Ovary (tissue), 3 donors: Measurements from ENCODE around the gene ADGRV1.

Experiments
- EP300 ChIP-seq: sonication (generic); formaldehyde crosslinking; IDR thresholded peaks from one replicate; pipeline ENCODE4 v1.6.1; 2017; ENCODE audit warnings: antibody characterized with exemption
- POLR2A ChIP-seq: fragments of 450-650 bp; IDR thresholded peaks from one replicate; pipeline ENCODE4 v1.6.1; 2017; ENCODE audit warnings: antibody characterized with exemption, mild to moderate bottlenecking, moderate library complexity
- TF ChIP-seq, protein P1 (sequence below), 3 donors: fragments of 450-650 bp in 2 of 3; fragments of 200-600 bp in 1 of 3; IDR thresholded peaks; one replicate each; pipeline versions ENCODE4 v1.5.1 to v1.8.0; 2016 to 2022; ENCODE audit warnings: antibody characterized with exemption in 3 of 3, mild to moderate bottlenecking in 1 of 3
- donor health status: DM: no; HTN: no; CAD: no.

DNA sequence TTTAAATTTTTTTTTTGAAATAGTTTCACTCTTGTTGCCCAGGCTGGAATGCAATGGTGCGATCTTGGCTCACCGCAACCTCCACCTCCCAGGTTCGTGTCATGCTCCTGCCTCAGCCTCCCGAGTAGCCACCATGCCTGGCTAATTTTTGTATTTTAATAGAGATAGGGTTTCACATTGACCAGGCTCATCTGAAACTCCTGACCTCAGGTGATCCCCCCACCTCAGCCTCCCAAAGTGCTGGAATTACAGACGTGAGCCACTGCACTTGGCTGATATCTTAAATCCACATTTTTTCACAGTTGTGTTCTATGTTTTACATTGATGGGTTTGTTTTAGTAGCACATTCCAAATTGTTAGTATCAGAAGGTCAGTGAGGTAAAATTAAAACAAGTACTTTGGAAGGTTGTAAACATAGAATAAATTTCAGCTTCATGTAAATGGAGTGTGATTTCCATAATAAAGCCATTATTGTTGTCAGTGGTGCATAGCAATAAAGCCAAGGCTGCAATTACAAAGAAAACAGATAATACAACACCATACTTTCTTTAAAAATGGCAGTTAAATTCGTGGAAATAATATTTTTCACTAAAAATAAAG is 537.3 kb downstream of the ADGRV1 start:
- TF ChIP-seq, protein P1, sequence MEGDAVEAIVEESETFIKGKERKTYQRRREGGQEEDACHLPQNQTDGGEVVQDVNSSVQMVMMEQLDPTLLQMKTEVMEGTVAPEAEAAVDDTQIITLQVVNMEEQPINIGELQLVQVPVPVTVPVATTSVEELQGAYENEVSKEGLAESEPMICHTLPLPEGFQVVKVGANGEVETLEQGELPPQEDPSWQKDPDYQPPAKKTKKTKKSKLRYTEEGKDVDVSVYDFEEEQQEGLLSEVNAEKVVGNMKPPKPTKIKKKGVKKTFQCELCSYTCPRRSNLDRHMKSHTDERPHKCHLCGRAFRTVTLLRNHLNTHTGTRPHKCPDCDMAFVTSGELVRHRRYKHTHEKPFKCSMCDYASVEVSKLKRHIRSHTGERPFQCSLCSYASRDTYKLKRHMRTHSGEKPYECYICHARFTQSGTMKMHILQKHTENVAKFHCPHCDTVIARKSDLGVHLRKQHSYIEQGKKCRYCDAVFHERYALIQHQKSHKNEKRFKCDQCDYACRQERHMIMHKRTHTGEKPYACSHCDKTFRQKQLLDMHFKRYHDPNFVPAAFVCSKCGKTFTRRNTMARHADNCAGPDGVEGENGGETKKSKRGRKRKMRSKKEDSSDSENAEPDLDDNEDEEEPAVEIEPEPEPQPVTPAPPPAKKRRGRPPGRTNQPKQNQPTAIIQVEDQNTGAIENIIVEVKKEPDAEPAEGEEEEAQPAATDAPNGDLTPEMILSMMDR (IDR thresholded peaks at IDR 0.05) = no peak
- TF ChIP-seq POLR2A = no peak
- no peak for TF ChIP-seq EP300
